ENCODE data around the gene TCAF1.
A peak's percentile ranks its signal among the peaks of the same experiment; 100 is the strongest.

TCAF1 gene

DNA sequence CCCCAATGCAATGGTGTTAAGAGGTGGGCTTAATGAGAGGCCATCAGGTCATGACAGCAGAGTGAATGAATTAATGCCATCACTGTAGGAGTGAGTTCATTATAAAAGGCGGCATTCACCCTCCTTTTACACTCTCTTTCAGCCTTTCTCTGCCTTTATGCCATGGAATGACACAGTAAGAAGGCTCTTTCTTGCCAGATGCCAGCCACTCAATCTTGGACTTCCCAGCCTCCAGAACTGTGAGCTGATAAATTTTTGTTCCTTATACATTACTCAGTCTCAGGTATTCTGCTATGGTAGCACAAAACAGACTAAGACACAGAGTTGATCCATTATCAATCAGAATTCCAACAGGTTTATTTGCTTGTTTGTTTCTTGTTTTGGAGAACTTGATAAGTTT lies 3.2 kb downstream of the TCAF1 start:
- H3K36me3 ChIP-seq (ENCODE audit: insufficient read depth, low read length), result no peaks in the 10 kb centered on the region
- H3K27ac ChIP-seq (ENCODE audit: low read length), result no peak overlapping the region
- H2AFZ ChIP-seq (ENCODE audit: low read depth, low read length), result no peak overlapping the region
- DNase-seq (no peak), ATAC-seq (ENCODE audit: insufficient read depth, low read depth) (no peak)
- no peak overlapping the region for H3K9ac ChIP-seq (ENCODE audit: low read depth, low read length)
- peaks cover 78% of the 10 kb centered on the region for H3K79me2 ChIP-seq (ENCODE audit: insufficient read depth, low read length)
- H3K4me2 ChIP-seq (ENCODE audit: insufficient read depth, low read length), result peak overlapping the region; percentile 77; the same call in 1 of the 2 replicates
- H4K20me1 ChIP-seq (ENCODE audit: insufficient read depth, low read length), result peaks cover 12% of the 10 kb centered on the region; the same call in 1 of the 2 replicates
- TF ChIP-seq, protein P1, sequence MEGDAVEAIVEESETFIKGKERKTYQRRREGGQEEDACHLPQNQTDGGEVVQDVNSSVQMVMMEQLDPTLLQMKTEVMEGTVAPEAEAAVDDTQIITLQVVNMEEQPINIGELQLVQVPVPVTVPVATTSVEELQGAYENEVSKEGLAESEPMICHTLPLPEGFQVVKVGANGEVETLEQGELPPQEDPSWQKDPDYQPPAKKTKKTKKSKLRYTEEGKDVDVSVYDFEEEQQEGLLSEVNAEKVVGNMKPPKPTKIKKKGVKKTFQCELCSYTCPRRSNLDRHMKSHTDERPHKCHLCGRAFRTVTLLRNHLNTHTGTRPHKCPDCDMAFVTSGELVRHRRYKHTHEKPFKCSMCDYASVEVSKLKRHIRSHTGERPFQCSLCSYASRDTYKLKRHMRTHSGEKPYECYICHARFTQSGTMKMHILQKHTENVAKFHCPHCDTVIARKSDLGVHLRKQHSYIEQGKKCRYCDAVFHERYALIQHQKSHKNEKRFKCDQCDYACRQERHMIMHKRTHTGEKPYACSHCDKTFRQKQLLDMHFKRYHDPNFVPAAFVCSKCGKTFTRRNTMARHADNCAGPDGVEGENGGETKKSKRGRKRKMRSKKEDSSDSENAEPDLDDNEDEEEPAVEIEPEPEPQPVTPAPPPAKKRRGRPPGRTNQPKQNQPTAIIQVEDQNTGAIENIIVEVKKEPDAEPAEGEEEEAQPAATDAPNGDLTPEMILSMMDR (IDR thresholded peaks at IDR 0.05; ENCODE audit: borderline replicate concordance, extremely low read depth, low read length, poor library complexity, severe bottlenecking), result no peak
- TF ChIP-seq EZH2 (IDR thresholded peaks at IDR 0.05; ENCODE audit: borderline replicate concordance, low read depth, low read length, severe bottlenecking), result no peak
- no peak overlapping the region for H3K4me3 ChIP-seq (ENCODE audit: low read depth in 1 of 2, low read length in 2 of 2)
- no peaks in the 10 kb centered on the region for H3K27me3 ChIP-seq (ENCODE audit: insufficient read depth, low read length, poor library complexity)
- peaks cover 27% of the 10 kb centered on the region for H3K4me1 ChIP-seq (ENCODE audit: insufficient read depth, low read length)
- H3K9me3 ChIP-seq (ENCODE audit: insufficient read depth, low read length, severe bottlenecking), result peaks cover 4% of the 10 kb centered on the region

DNA sequence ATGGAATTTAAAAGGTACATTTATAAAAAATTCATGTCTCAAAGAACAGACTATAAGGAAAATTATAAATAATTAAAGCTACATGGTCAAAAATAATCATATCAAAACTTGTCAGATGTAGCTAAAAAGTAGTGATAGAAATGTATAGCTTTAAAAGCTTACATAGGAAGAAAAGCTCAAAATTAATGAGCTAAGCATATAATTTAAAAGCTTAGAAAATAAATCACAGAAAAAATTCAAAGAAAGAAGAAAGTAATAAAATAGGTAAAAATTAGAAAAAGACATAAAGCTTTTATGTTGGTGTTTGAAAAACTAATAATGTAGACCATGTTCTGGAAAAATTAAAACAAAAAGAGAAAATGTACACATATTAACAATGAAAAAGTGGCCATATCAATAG lies 5.3 kb downstream of the TCAF1 start:
- Histone ChIP-seq H2AFZ (ENCODE audit: low read depth, low read length) (no peak overlapping the region), H3K9me3 (ENCODE audit: insufficient read depth, low read length, severe bottlenecking) (peaks cover 16% of the 10 kb centered on the region), H3K9ac (ENCODE audit: low read depth, low read length) (no peak overlapping the region), H3K27me3 (ENCODE audit: insufficient read depth, low read length, poor library complexity) (no peaks in the 10 kb centered on the region), H3K4me1 (ENCODE audit: insufficient read depth, low read length) (peaks cover 23% of the 10 kb centered on the region), H4K20me1 (ENCODE audit: insufficient read depth, low read length) (peaks cover 12% of the 10 kb centered on the region; the same call in 1 of the 2 replicates), H3K36me3 (ENCODE audit: insufficient read depth, low read length) (peaks cover 9% of the 10 kb centered on the region; the same call in 1 of the 2 replicates), H3K4me2 (ENCODE audit: insufficient read depth, low read length) (no peak overlapping the region), H3K79me2 (ENCODE audit: insufficient read depth, low read length) (peaks cover 93% of the 10 kb centered on the region), H3K27ac (ENCODE audit: low read length) (no peak overlapping the region), H3K4me3 (ENCODE audit: low read depth in 1 of 2, low read length in 2 of 2) (no peak overlapping the region)
- ATAC-seq (ENCODE audit: insufficient read depth, low read depth) (no peak), DNase-seq (no peak)
- TF ChIP-seq, protein P1 (IDR thresholded peaks at IDR 0.05; ENCODE audit: borderline replicate concordance, extremely low read depth, low read length, poor library complexity, severe bottlenecking), result no peak
- TF ChIP-seq EZH2 (IDR thresholded peaks at IDR 0.05; ENCODE audit: borderline replicate concordance, low read depth, low read length, severe bottlenecking), result no peak

DNA sequence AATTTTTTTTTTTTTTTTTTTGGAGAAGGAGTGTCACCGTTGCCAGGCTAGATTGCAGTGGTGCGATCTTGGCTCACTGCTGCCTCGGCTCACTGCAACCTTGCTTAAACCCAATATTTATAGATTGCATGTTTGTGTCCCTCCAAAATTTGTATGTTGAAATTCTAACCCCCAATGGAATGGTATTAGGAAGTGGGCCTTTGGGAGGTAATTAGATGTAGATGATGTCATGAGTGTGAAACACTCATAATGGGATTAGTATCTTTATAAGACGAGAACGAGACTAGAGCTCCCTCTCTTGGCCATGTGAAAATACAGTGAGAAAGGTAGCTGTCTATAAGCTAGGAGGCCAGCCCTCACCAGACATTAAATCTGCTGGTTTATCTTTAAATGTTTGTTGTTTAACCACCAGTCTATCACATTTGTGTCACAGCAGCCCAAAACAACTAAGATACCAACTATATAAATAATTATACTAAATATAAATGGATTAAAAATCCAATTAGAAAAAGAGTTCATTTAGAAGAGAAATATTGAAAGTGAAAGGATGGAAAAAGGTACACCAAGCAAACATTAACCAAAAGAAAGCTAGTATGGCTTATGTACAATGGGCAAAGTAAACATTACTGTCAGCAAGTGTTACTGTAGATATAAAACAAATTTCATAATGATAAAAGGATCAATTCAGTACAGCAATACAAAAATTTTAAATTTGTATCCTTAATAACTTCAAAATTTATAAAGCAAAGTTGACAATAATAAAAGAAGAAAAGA lies 9.3 kb downstream of the TCAF1 start:
- TF ChIP-seq, protein P1 (IDR thresholded peaks at IDR 0.05; ENCODE audit: borderline replicate concordance, extremely low read depth, low read length, poor library complexity, severe bottlenecking), result peak; percentile 16
- no peak for TF ChIP-seq EZH2 (IDR thresholded peaks at IDR 0.05; ENCODE audit: borderline replicate concordance, low read depth, low read length, severe bottlenecking)
- Histone ChIP-seq H3K4me2 (ENCODE audit: insufficient read depth, low read length) (no peak overlapping the region), H3K4me1 (ENCODE audit: insufficient read depth, low read length) (0 out of 2 replicates have a peak, but pooled peaks cover under 1% of the 10 kb centered on the region), H3K4me3 (ENCODE audit: low read depth in 1 of 2, low read length in 2 of 2) (no peak overlapping the region), H3K9ac (ENCODE audit: low read depth, low read length) (no peak overlapping the region), H2AFZ (ENCODE audit: low read depth, low read length) (no peak overlapping the region), H3K27ac (ENCODE audit: low read length) (no peak overlapping the region), H3K36me3 (ENCODE audit: insufficient read depth, low read length) (peaks cover 21% of the 10 kb centered on the region; the same call in 1 of the 2 replicates), H3K79me2 (ENCODE audit: insufficient read depth, low read length) (peaks cover 90% of the 10 kb centered on the region), H3K9me3 (ENCODE audit: insufficient read depth, low read length, severe bottlenecking) (peaks cover 30% of the 10 kb centered on the region), H4K20me1 (ENCODE audit: insufficient read depth, low read length) (no peaks in the 10 kb centered on the region; the same call in 1 of the 2 replicates), H3K27me3 (ENCODE audit: insufficient read depth, low read length, poor library complexity) (no peaks in the 10 kb centered on the region)
- ATAC-seq (ENCODE audit: insufficient read depth, low read depth) (no peak), DNase-seq (no peak)
